Spleen (tissue), 7 donors: ENCODE results near the gene HELZ2.

Experiments
- CTCF ChIP-seq, 11 experiments: fragments of 200-600 bp in 7 of 11; fragments of 450-650 bp in 4 of 11; sonication (generic) in 4 of 11; IDR thresholded peaks in 8 of 11; conservative IDR thresholded peaks in 3 of 11; 1 replicate in 7 of 11; 2 replicates in 4 of 11; pipeline versions ENCODE4 v1.4.0 to v1.8.0; 2016 to 2021; ENCODE audit warnings: antibody characterized with exemption in 11 of 11, inconsistent platforms in 4 of 11, mild to moderate bottlenecking in 1 of 11
- POLR2A ChIP-seq, 3 donors: fragments of 450-650 bp; IDR thresholded peaks; one replicate each; pipeline ENCODE4 v1.5.1; 2017; ENCODE audit warnings: antibody characterized with exemption in 3 of 3, mild to moderate bottlenecking in 1 of 3
- donor health status: DM: no; HTN: no; CAD: no; lungs with moderate emphysema.
- donor health status: DM: no; HTN: no; CAD: no.
- donor health status: DM: no; HTN: no; CAD: no.

- TF ChIP-seq CTCF (IDR thresholded peaks at IDR 0.05 in 8 of 11, conservative IDR thresholded peaks at IDR 0.05 in 3 of 11) (no peak), POLR2A (IDR thresholded peaks at IDR 0.05) (no peak)
These were observed 34.3 kb downstream of the HELZ2 start for GRCh38 chr20:63539441-63540370.
